CMK (cell line): ENCODE measurements around the gene AIF1L.

Source experiments
- DNase-seq: peaks from one replicate; pipeline ENCODE4 v3.0.0-alpha.2; 2010; ENCODE audit warnings: low read depth

AIF1L gene

GRCh38 chr9:131078427-131079366, 17.6 kb upstream of the AIF1L start:
- DNase-seq = no peak

- no peak for DNase-seq
Measured at GRCh38 chr9:131080589-131080988, 15.7 kb upstream of the AIF1L start.

- no peak for DNase-seq
Measured at GRCh38 chr9:131081868-131082267, 14.5 kb upstream of the AIF1L start.

GRCh38 chr9:131082774-131083512, 13.4 kb upstream of the AIF1L start:
- DNase-seq = no peak

- no peak for DNase-seq
Measured at GRCh38 chr9:131084661-131085369, 11.5 kb upstream of the AIF1L start.

- no peak for DNase-seq
Measured at GRCh38 chr9:131085370-131086122, 10.8 kb upstream of the AIF1L start.

- DNase-seq = no peak
Measured at GRCh38 chr9:131087354-131087893, 8.9 kb upstream of the AIF1L start.

- DNase-seq = no peak
Measured at GRCh38 chr9:131090025-131090787, 6.1 kb upstream of the AIF1L start.

- DNase-seq = no peak
Measured at GRCh38 chr9:131091352-131091992, 4.9 kb upstream of the AIF1L start.

- DNase-seq = no peak
Measured at GRCh38 chr9:131092030-131092429, 4.3 kb upstream of the AIF1L start.

- DNase-seq = no peak
Measured at GRCh38 chr9:131092548-131093440, 3.5 kb upstream of the AIF1L start.

GRCh38 chr9:131094015-131094414, 2.3 kb upstream of the AIF1L start:
- no peak for DNase-seq

GRCh38 chr9:131094622-131095021, 1.7 kb upstream of the AIF1L start:
- no peak for DNase-seq

GRCh38 chr9:131095666-131096268, 564 bp upstream of the AIF1L start:
- no peak for DNase-seq

GRCh38 chr9:131097126-131097947, 1.0 kb downstream of the AIF1L start:
- no peak for DNase-seq

- no peak for DNase-seq
Measured at GRCh38 chr9:131097948-131098278, 1.6 kb downstream of the AIF1L start.

- no peak for DNase-seq
Measured at GRCh38 chr9:131098391-131099101, 2.2 kb downstream of the AIF1L start.
